SU-DHL-6 (cell line): ENCODE data around the gene SPATA2.
"Not testable (repeated sequence)": the region's sequence is repeated elsewhere in the genome, so short reads cannot be mapped to it uniquely, and the experiment has no call there.

Experiments used
- H2AFZ ChIP-seq: fragments of 200-600 bp; sonication (generic); 2 replicates; pipeline ENCODE4 v1.6.1; 2014; ENCODE audit warnings: low read depth, mild to moderate bottlenecking, moderate library complexity, mixed read lengths, antibody characterized with exemption, low read length; ENCODE audit not compliant: severe bottlenecking
- H3F3A ChIP-seq: fragments of 200-600 bp; shearing (Covaris generic); 2 replicates; pipeline ENCODE4 v1.6.0; 2016; ENCODE audit warnings: antibody characterized with exemption, mild to moderate bottlenecking; ENCODE audit not compliant: insufficient read depth
- H3K27ac ChIP-seq: fragments of 200-600 bp; sonication (generic); 2 replicates; pipeline ENCODE4 v1.5.1; 2016; ENCODE audit warnings: low read depth, mild to moderate bottlenecking, low read length, moderate library complexity, mixed read lengths
- H3K27me3 ChIP-seq: fragments of 200-600 bp; sonication (generic), shearing (Covaris generic); 2 replicates; pipeline ENCODE4 v1.6.0; 2014; ENCODE audit warnings: mild to moderate bottlenecking, low read length
- H3K36me3 ChIP-seq: fragments of 200-600 bp; sonication (generic); 2 replicates; pipeline ENCODE4 v1.6.1; 2014; ENCODE audit warnings: mild to moderate bottlenecking, low read length, mixed read lengths
- H3K4me2 ChIP-seq: fragments of 300-600, 200-600 bp; shearing (Covaris generic), sonication (generic); 2 replicates; pipeline ENCODE4 v1.6.0; 2014; ENCODE audit warnings: low read length, low read depth, mild to moderate bottlenecking; ENCODE audit not compliant: poor library complexity, severe bottlenecking
- H3K4me3 ChIP-seq: fragments of 200-600 bp; sonication (generic); 2 replicates; pipeline ENCODE4 v1.5.1; 2014; ENCODE audit warnings: antibody characterized with exemption, low read length, mild to moderate bottlenecking, mixed read lengths; ENCODE audit not compliant: insufficient read depth, poor library complexity, severe bottlenecking
- H3K79me2 ChIP-seq: fragments of 200-600 bp; sonication (generic); 2 replicates; pipeline ENCODE4 v1.6.1; 2014; ENCODE audit warnings: mild to moderate bottlenecking, low read length, moderate library complexity; ENCODE audit not compliant: insufficient read depth
- H3K9ac ChIP-seq: fragments of 200-600 bp; sonication (generic); 2 replicates; pipeline ENCODE4 v1.7.0; 2014; ENCODE audit warnings: mild to moderate bottlenecking, low read length
- H3K9me2 ChIP-seq: fragments of 200-600 bp; sonication (generic); replicated peaks from 2 replicates; pipeline ENCODE4 v1.6.1; 2014; ENCODE audit warnings: low read length; ENCODE audit not compliant: insufficient read depth
- H3K9me3 ChIP-seq: fragments of 200-600 bp; sonication (generic); 2 replicates; pipeline ENCODE4 v1.6.1; 2014; ENCODE audit warnings: low read length, mixed read lengths; ENCODE audit not compliant: insufficient read depth
- H4K20me1 ChIP-seq: fragments of 200-600 bp; sonication (generic); 2 replicates; pipeline ENCODE4 v1.6.1; 2014; ENCODE audit warnings: low read depth, mild to moderate bottlenecking, antibody characterized with exemption, low read length, moderate library complexity, mixed read lengths
- CTCF ChIP-seq: fragments of 200-600 bp; sonication (generic); IDR thresholded peaks from one replicate; pipeline ENCODE4 v1.5.1; 2017; ENCODE audit warnings: antibody characterized with exemption, mild to moderate bottlenecking, low read length, moderate library complexity; ENCODE audit not compliant: insufficient read depth, poor library complexity, severe bottlenecking
- EZH2phosphoT487 ChIP-seq: fragments of 200-600 bp; sonication (generic), shearing (Covaris generic); conservative IDR thresholded peaks from 2 replicates; pipeline ENCODE4 v1.6.1; 2018; ENCODE audit warnings: mild to moderate bottlenecking, antibody characterized with exemption, low read length, moderate library complexity, mixed read lengths

Gene SPATA2

GRCh38 chr20:49896204-49896603 is 19.1 kb downstream of the SPATA2 start:
- H3K36me3 ChIP-seq: no peaks in the 10 kb centered on the region
- no peaks in the 10 kb centered on the region for H4K20me1 ChIP-seq
- no peak overlapping the region for H3K27ac ChIP-seq
- H3K79me2 ChIP-seq: no peaks in the 10 kb centered on the region
- no peaks in the 10 kb centered on the region for H3K9me3 ChIP-seq
- H3K4me2 ChIP-seq: no peak overlapping the region
- H3K27me3 ChIP-seq: no peaks in the 10 kb centered on the region
- H3K4me3 ChIP-seq: no peak overlapping the region
- no peaks in the 10 kb centered on the region for H3F3A ChIP-seq
- TF ChIP-seq EZH2phosphoT487: no peak
- TF ChIP-seq CTCF: no peak
- no peaks in the 10 kb centered on the region for H3K9me2 ChIP-seq
- H3K9ac ChIP-seq: no peak overlapping the region
- H2AFZ ChIP-seq: no peak overlapping the region

GRCh38 chr20:49895474-49896093 is 19.7 kb downstream of the SPATA2 start:
- H3K36me3 ChIP-seq, H3K27me3 ChIP-seq, H3K4me2 ChIP-seq, H3K9me3 ChIP-seq, H3K4me3 ChIP-seq, H3K9me2 ChIP-seq, H3K9ac ChIP-seq, H3F3A ChIP-seq, H2AFZ ChIP-seq, H3K79me2 ChIP-seq, H4K20me1 ChIP-seq, H3K27ac ChIP-seq: not testable (repeated sequence)

DNA sequence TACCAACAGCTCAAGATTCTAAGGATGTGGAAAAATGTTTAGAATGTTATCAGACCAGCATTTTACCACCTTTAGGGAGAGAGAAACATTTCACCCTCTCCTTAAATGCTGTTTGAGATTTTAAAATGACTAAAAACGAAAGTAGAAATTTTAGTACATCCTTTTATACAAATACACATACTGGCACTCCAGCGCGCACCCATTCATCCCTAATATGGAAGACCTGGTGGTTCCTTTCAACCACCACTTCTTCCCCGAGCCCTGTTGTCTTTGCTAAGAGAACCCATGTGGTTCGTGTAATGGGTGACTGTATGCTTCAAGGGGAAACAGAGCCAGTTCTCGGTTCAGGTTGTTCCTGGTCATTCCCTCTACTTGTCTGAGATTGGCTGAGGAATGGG is 21.3 kb downstream of the SPATA2 start:
- H3F3A ChIP-seq: no peaks in the 10 kb centered on the region
- H3K9ac ChIP-seq: no peak overlapping the region
- H3K4me2 ChIP-seq: no peak overlapping the region
- no peaks in the 10 kb centered on the region for H3K9me3 ChIP-seq
- H3K27ac ChIP-seq: no peak overlapping the region
- no peaks in the 10 kb centered on the region for H3K27me3 ChIP-seq
- no peak overlapping the region for H3K4me3 ChIP-seq
- no peaks in the 10 kb centered on the region for H3K79me2 ChIP-seq
- H2AFZ ChIP-seq: no peak overlapping the region
- no peak for TF ChIP-seq EZH2phosphoT487
- TF ChIP-seq CTCF: no peak
- no peaks in the 10 kb centered on the region for H3K9me2 ChIP-seq
- H4K20me1 ChIP-seq: no peaks in the 10 kb centered on the region
- H3K36me3 ChIP-seq: no peaks in the 10 kb centered on the region

GRCh38 chr20:49893242-49894072 is 21.9 kb downstream of the SPATA2 start:
- Histone ChIP-seq H3K9me2 (no peaks in the 10 kb centered on the region), H3K27ac (no peak overlapping the region), H3K9me3 (no peaks in the 10 kb centered on the region), H3K4me2 (no peak overlapping the region), H3K9ac (no peak overlapping the region), H3K27me3 (no peaks in the 10 kb centered on the region), H4K20me1 (no peaks in the 10 kb centered on the region), H2AFZ (no peak overlapping the region), H3K36me3 (no peaks in the 10 kb centered on the region), H3K4me3 (no peak overlapping the region), H3K79me2 (no peaks in the 10 kb centered on the region), H3F3A (no peaks in the 10 kb centered on the region)
- no peak for TF ChIP-seq EZH2phosphoT487
- TF ChIP-seq CTCF: no peak
